HEK293 (cell line): ENCODE results near the gene ZFP91.

ENCODE experiments used
- BCL11B ChIP-seq: fragments of 450-650 bp; formaldehyde crosslinking; IDR thresholded peaks from 2 replicates; pipeline ENCODE4 v1.5.1; 2016; ENCODE audit warnings: low read depth, missing biosample characterization, missing genetic modification characterization
- FEZF1 ChIP-seq: fragments of 450-650 bp; formaldehyde crosslinking; IDR thresholded peaks from 2 replicates; pipeline ENCODE4 v1.5.1; 2016; ENCODE audit warnings: missing biosample characterization, missing genetic modification characterization
- IKZF3 ChIP-seq: fragments of 450-650 bp; IDR thresholded peaks from 2 replicates; pipeline ENCODE4 v1.5.0; 2018; ENCODE audit warnings: missing biosample characterization, mild to moderate bottlenecking, missing genetic modification characterization, moderate library complexity
- PRDM1 ChIP-seq: fragments of 450-650 bp; formaldehyde crosslinking; IDR thresholded peaks from 2 replicates; pipeline ENCODE4; 2016; ENCODE audit warnings: missing biosample characterization, missing genetic modification characterization
- PRDM6 ChIP-seq: fragments of 450-650 bp; formaldehyde crosslinking; IDR thresholded peaks from 2 replicates; pipeline ENCODE4 v1.5.1; 2017; ENCODE audit warnings: missing biosample characterization, missing genetic modification characterization
- SP2 ChIP-seq: fragments of 450-650 bp; formaldehyde crosslinking; IDR thresholded peaks from 2 replicates; pipeline ENCODE4 v1.5.1; 2016; ENCODE audit warnings: missing biosample characterization, missing genetic modification characterization
- SP3 ChIP-seq: fragments of 450-650 bp; formaldehyde crosslinking; IDR thresholded peaks from 2 replicates; pipeline ENCODE4 v1.5.1; 2016; ENCODE audit warnings: missing biosample characterization, missing genetic modification characterization
- YY1 ChIP-seq: fragments of 450-650 bp; formaldehyde crosslinking; IDR thresholded peaks from 2 replicates; pipeline ENCODE4 v1.5.1; 2018; ENCODE audit warnings: missing biosample characterization, missing genetic modification characterization
- ZBTB11 ChIP-seq: fragments of 450-650 bp; formaldehyde crosslinking; conservative IDR thresholded peaks from 2 replicates; pipeline ENCODE4 v1.5.1; 2016; ENCODE audit warnings: low read depth, missing biosample characterization, missing genetic modification characterization
- ZBTB21 ChIP-seq: fragments of 450-650 bp; formaldehyde crosslinking; IDR thresholded peaks from 2 replicates; pipeline ENCODE4 v1.5.1; 2017; ENCODE audit warnings: missing biosample characterization, missing genetic modification characterization
- ZFP69B ChIP-seq: fragments of 450-650 bp; formaldehyde crosslinking; IDR thresholded peaks from 2 replicates; pipeline ENCODE4 v1.5.1; 2016; ENCODE audit warnings: missing biosample characterization, missing genetic modification characterization
- ZNF335 ChIP-seq: fragments of 450-650 bp; formaldehyde crosslinking; conservative IDR thresholded peaks from 2 replicates; pipeline ENCODE4 v1.5.1; 2016; ENCODE audit warnings: missing biosample characterization, missing genetic modification characterization
- ZNF350 ChIP-seq: fragments of 450-650 bp; formaldehyde crosslinking; IDR thresholded peaks from 2 replicates; pipeline ENCODE4 v1.5.0; 2017; ENCODE audit warnings: missing biosample characterization, mild to moderate bottlenecking, missing genetic modification characterization
- ZNF48 ChIP-seq: fragments of 450-650 bp; formaldehyde crosslinking; IDR thresholded peaks from 2 replicates; pipeline ENCODE4 v1.5.1; 2016; ENCODE audit warnings: missing biosample characterization, missing genetic modification characterization
- ZNF677 ChIP-seq: fragments of 450-650 bp; IDR thresholded peaks from 2 replicates; pipeline ENCODE4 v1.5.0; 2018; ENCODE audit warnings: missing biosample characterization, mild to moderate bottlenecking, missing genetic modification characterization, moderate library complexity
- ZNF76 ChIP-seq: fragments of 450-650 bp; formaldehyde crosslinking; IDR thresholded peaks from 2 replicates; pipeline ENCODE4; 2016; ENCODE audit warnings: low read depth, missing biosample characterization, missing genetic modification characterization, borderline replicate concordance
- TF ChIP-seq, protein P1 (sequence below): fragments of 450-650 bp; formaldehyde crosslinking; IDR thresholded peaks from 2 replicates; pipeline ENCODE4 v1.5.1; 2017; ENCODE audit warnings: missing biosample characterization, missing genetic modification characterization
- TF ChIP-seq, protein P2 (sequence below): fragments of 450-650 bp; formaldehyde crosslinking; IDR thresholded peaks from 2 replicates; pipeline ENCODE4 v1.5.1; 2016; ENCODE audit warnings: missing biosample characterization, missing genetic modification characterization
- TF ChIP-seq, protein P3 (sequence below): fragments of 450-650 bp; formaldehyde crosslinking; IDR thresholded peaks from 2 replicates; pipeline ENCODE4 v1.5.1; 2016; ENCODE audit warnings: missing biosample characterization, missing genetic modification characterization

ZFP91 gene

GRCh38 chr11:58578136-58578634 is 678 bp upstream of the ZFP91 start (continued):
- TF ChIP-seq BCL11B (tag by site-specific recombination) (no peak), ZNF76 (peak; percentile 97), PRDM6 (tag by site-specific recombination) (peak; percentile 83), ZNF335 (tag by site-specific recombination) (peak; percentile 88), SP3 (peak; percentile 73), ZBTB21 (tag by site-specific recombination) (0 out of 2 replicates have a peak, but pooled peaks have one; percentile 5), IKZF3 (tag by site-specific recombination) (peak; percentile 68), ZNF48 (tag by site-specific recombination) (no peak), FEZF1 (tag by site-specific recombination) (peak; percentile 45; the same call in 1 of the 2 replicates), ZBTB11 (tag by site-specific recombination) (peak; percentile 77), ZNF350 (tag by site-specific recombination) (no peak), SP2 (peak; percentile 89), PRDM1 (tag by site-specific recombination) (peak; percentile 89), YY1 (tag by site-specific recombination) (peak; percentile 60; the same call in 1 of the 2 replicates), ZFP69B (tag by site-specific recombination) (0 out of 2 replicates have a peak, but pooled peaks have one; percentile 29), ZNF677 (no peak)
- TF ChIP-seq, protein P1, sequence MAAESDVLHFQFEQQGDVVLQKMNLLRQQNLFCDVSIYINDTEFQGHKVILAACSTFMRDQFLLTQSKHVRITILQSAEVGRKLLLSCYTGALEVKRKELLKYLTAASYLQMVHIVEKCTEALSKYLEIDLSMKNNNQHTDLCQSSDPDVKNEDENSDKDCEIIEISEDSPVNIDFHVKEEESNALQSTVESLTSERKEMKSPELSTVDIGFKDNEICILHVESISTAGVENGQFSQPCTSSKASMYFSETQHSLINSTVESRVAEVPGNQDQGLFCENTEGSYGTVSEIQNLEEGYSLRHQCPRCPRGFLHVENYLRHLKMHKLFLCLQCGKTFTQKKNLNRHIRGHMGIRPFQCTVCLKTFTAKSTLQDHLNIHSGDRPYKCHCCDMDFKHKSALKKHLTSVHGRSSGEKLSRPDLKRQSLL (tag by site-specific recombination), result peak; percentile 68; the same call in 1 of the 2 replicates
- TF ChIP-seq, protein P2, sequence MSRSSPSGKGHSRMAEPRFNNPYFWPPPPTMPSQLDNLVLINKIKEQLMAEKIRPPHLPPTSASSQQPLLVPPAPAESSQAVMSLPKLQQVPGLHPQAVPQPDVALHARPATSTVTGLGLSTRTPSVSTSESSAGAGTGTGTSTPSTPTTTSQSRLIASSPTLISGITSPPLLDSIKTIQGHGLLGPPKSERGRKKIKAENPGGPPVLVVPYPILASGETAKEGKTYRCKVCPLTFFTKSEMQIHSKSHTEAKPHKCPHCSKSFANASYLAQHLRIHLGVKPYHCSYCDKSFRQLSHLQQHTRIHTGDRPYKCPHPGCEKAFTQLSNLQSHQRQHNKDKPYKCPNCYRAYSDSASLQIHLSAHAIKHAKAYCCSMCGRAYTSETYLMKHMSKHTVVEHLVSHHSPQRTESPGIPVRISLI (tag by site-specific recombination), result peak; percentile 99
- TF ChIP-seq, protein P3, sequence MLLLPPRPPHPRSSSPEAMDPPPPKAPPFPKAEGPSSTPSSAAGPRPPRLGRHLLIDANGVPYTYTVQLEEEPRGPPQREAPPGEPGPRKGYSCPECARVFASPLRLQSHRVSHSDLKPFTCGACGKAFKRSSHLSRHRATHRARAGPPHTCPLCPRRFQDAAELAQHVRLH (tag by site-specific recombination), result peak; percentile 48
